Stimulated activated CD4-positive, alpha-beta T cell treated with anti-CD3 and anti-CD28 coated beads, Interleukin-4, amount 100 ng/mL, for 24 hours (primary cell): ENCODE data around the gene MZF1.
A peak's percentile ranks its signal among the peaks of the same experiment; 100 is the strongest.

Experiments used
- DNase-seq: peaks from one replicate; pipeline ENCODE4 v3.0.0-alpha.2; 2020

Gene MZF1

DNA sequence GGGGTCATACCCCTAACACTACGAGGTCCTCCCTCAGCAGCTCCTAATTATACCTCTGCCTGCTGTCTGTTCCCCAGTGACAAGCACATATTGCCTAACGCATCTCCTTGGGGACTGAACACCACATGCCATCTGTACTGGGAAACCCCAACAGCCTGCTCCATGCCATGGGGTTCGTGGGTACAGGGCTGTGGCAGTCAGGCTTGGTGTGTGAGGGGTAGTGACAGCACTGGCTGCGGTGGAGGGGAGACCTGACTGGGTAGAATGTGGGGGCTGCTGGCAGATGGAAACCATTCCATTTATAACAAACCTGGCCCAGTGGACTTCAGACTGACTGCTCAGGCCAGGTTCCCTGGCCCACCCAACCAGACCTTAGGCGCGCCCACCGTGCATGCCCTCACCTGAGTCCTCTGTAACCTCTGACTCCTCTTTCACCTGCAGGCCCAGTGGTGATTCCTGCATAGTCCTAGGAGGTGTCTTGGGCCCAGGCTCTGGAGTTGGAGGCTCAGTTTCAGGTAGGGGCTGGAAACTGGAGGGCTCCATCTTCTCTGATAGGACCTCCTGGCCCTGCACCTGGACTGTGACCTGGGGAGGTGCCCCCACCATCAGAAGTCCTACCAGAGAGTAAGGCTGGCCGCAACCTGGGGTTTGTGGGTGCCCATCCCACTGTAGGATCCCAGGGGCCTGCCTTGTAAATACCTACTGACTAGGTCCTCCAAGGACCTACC is 3.0 kb downstream of the MZF1 start:
- DNase-seq = no peak

DNA sequence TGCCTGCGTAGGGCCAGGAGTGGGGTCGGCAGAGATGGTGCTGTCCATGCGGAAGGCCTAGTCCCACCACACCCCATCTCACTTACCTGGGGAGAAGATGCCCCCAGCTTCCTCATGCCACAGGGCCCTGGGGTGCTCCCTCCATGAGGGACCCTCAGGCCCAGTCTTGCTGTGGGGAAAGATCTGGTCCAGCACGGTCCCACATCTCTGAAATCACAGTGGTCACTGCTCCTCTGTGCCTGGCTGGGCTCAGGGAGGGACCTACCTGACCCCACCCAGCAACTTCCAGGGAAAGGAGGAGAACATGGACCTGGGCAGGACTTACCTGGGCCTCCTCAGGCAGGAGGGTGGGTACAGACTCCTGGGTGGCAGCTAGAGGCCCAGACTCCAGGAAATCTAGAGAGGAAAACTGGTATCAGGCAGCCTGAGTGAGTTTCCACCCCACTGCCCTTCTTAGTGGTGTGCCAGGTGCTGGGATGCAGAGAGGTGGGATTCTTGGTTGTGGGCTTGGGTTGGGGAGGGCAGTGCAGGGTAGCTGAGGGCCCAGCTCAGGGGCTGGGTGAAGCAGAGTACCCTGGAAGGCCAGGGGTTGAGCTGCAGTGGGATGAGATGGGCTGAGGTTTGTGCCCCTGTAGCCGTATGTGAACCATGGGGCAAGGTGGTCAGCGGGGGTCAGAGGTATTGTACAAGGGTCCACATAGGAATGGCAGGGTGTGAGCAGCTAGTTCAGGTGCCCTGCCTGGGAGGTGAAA is 3.8 kb downstream of the MZF1 start:
- DNase-seq = no peak

GRCh38 chr19:58568453-58569130 is 4.5 kb downstream of the MZF1 start:
- DNase-seq = no peak

DNA sequence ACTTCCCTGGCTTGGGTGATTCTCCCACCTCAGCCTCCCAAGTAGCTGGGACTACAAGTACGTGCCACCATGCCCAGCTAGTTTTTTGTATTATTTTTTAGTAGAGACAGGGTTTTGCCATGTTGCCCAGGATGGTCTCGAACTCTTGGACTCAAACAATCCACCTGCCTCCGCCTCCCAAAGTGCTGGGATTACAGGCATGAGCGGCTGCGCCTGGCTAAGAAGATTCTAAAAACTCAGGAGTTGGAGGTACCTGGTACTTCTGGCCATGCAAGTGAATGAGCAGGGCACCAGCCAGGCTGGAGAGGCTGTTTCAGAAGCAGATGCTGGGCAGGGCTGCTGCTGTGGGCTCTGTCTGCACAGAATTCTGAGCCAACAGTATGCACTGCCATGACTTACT is 6.1 kb downstream of the MZF1 start:
- no peak for DNase-seq

GRCh38 chr19:58563823-58564222 is 9.3 kb downstream of the MZF1 start:
- no peak for DNase-seq

DNA sequence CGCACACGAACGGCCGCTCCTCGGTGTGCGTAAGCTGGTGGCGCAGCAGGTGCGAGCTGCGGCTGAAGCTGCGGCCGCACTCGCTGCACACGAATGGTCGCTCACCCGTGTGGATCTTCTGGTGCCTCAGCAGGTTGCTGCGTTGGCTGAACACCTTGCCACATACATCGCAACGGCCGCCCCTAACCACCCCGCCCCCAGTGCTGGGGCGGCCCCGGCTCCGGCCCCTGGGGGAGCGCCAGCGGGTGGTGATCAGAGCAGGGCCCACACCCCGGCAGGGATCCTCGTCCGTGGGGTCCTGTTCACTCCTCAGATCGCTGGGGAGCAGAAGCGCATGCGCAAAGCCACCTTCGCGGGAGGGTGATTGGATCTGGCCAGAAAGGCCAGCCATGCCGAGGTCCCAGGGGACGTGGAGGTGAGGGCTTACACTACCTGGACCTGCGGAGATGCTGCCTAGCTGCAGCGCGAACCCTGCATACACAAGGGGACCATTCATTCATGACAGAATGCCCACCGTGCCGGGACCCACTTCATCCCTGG is 10.0 kb downstream of the MZF1 start:
- peak; percentile 46 for DNase-seq

GRCh38 chr19:58562122-58563033 is 10.8 kb downstream of the MZF1 start:
- DNase-seq = peak; percentile 34

DNA sequence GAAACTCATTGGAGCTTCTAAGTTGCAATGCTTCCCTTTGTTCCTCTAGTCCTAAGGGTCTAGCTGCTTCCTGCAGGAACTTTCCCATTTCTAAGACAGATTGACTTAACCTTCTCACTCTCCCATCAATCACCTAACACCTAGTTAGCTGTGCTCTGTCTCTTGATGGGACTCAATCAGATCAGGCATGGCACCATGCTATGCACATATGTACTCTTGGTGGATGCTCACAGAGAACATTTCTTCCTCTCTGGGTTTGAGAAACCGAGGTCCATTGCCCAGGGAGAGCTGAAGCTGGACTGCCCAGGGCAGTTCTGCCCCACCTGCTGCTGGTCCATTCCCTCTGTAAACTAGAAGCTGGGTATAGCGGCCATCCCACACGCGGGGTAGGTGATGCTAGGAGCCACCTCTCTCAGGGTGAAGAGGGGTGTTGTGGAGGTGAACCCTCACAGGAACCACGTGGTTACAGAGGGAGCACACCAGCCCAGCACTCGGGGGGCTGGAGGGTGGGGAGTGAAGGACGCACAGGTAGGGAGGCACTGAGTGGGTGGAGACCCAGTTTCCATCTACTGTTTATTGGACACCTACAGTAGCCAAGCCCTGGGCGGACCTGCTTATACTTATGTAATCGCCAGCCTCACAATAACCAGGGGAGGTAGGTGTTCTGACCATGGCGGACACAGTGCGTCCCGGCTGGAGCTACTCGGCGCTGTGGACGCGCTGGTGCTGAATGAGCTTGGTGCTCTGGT is 11.6 kb downstream of the MZF1 start:
- no peak for DNase-seq

GRCh38 chr19:58560921-58561320 is 12.2 kb downstream of the MZF1 start:
- DNase-seq = no peak

DNA sequence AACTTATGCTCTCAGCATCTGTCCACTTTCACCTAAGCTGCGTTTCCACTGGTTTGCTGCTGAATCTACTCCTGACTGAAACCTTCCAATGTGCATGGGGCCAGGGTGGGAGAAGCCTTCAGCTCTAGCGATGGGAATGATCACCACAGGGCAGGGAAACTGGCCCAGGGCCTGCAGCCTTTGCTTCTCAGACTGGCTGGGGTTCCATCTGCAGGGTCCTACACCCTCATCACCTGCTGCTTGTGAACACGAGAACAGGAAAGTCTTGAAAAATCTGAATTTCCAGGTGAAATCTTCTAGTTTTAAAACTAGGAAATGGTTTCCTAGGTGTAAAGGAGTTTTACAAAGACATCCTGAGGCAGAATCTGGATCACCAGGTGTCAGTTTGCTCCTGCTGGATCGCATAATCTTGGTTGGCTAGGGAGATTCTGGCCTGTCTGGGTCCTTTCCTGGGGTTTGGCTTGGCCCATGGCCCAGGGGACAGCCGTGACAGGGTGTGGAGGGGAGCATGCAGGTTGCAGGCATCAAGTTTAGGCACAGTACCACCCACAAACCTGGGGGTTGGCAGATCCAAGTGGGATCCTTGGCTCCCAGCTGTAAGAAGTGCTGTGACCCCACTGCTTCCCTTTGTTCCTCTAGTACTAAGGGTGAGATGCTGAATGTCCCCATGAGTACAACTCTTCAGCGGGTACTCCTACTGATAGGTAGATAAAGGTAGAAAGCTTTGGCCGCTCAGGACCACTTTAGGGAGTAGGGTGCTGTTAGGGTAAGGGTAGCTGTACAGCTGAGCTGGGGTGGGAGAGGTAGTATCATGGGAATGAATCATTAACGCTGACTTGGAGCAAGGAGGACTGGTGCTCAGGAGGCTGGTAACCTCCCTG is 12.9 kb downstream of the MZF1 start:
- no peak for DNase-seq

GRCh38 chr19:58559275-58560006 is 13.7 kb downstream of the MZF1 start:
- DNase-seq = peak; percentile 78

DNA sequence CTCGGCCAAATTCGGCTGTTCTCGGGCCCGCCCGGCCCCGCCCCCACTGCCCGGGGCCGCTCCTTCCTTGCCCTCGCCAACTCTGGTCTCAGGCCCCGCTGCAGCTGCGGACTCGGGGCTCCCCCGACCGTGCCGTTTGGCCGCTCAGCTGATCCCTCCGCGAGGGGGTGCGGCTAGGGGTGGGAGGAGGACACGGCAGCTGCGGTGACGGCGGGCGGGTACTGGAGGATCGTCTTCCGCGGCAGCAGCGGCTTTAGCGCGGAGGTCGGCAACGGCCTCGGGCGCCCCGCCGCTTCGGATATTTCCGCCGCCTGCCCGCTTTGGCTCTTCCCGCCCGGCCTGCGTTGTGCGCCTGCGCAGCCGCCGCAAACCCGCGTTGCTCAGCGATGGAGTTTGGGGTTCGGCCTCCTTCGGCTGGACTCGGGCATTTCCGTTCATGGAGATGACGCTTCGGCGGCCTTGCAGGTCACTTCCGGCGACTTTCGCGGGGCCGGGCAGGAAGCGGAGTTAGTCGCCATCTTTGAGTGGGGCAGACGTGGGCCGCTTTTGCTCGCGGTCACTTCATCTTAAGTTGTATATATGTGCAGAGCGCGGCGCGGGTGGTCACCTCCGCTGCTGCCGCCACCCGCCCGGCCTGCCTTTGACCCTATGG is 14.4 kb downstream of the MZF1 start:
- peak; percentile 100 for DNase-seq

GRCh38 chr19:58558066-58558622 is 15.0 kb downstream of the MZF1 start, which contains the start of gene UBE2M:
UBE2M (minus strand) TSS chr19:58558611; CDS start chr19:58558381, 230 bp downstream.
- peak; percentile 67 for DNase-seq

GRCh38 chr19:58557221-58558065 is 15.7 kb downstream of the MZF1 start:
- DNase-seq = no peak

DNA sequence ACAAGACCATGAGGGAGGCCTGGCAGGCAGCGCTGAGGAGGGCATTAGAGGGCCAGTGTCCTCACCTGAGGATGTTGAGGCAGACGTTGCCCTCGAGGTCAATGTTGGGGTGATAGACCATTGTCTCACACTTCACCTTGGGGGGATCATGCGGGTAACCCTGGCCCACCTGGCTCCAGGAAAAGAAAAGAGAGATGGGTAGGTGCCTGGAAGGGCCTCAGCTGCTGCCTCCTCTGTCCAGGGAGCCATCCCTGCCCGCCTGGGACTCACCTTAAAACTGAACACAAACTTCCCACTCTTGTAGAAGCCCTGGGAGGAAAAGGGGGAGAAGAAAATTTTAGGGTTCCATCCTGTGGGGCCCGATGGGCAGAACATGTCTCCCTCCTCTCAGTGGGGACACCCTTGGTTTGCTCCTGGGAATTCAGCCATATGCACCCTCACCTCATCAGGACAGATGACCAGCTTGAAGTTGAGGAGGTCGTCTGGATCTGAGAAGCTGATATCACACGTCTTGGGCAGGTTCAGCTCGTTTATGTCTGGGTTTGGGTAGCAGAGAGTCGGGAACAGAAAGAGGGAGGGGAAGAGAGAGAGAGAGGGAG is 16.4 kb downstream of the MZF1 start:
- no peak for DNase-seq

GRCh38 chr19:58555920-58556621 is 17.1 kb downstream of the MZF1 start:
- DNase-seq = no peak

DNA sequence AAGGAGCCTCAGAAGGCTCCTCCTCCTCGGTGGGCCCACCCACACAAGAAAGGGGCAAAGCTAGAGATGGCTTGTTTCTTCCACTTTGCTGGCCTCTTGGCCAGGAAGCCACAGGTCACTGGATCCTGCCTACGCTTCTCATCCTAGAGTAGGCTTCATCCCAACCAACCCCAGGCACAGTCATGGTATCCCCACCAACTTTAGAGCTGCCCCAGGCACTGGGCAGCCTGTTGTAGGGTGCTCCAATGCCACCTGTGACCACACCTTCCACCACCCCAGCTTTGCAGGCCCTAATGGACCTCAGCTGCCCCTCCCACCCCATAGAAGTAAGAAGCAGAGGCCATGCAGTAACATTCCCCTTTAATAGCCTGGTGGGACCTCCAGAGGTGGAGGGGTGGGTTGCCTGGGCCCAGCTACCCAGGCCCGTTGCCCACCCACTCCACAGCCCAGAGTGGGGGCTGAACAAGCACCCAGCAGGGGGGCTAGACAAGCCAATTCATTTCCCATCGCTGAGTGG is 17.7 kb downstream of the MZF1 start:
- no peak for DNase-seq
